BJ (cell line): Measurements from ENCODE around the gene NPR3. TPM values are rescaled to one million over a fixed set of nuclear protein-coding genes. Genes with fewer than 3 reads are reported as not detected.

Experiments used
- CTCF ChIA-PET: fragments of 350-600 bp; formaldehyde crosslinking; extraction: SDS; loops from one replicate; lab custom pipeline; 2021; ENCODE audit warnings: antibody characterized with exemption, inconsistent platforms; lab: Yijun Ruan, JAX
- POLR2A ChIA-PET: fragments of 300-600 bp; sonication (Branson Sonifier 250); formaldehyde crosslinking; extraction: SDS; loops from one replicate; lab custom pipeline; 2021; ENCODE audit warnings: antibody characterized with exemption; lab: Charles Lee
- DNase-seq: peaks from one replicate; pipeline ENCODE4 v3.0.0-alpha.2; 2011; ENCODE audit warnings: low read depth
- H3K27me3 ChIP-seq: 2 replicates; pipeline ENCODE4 v1.6.0; 2011; ENCODE audit warnings: low read length; ENCODE audit not compliant: control insufficient read depth, insufficient read depth
- H3K36me3 ChIP-seq: 2 replicates; pipeline ENCODE4 v1.5.1; 2011; ENCODE audit warnings: low read length; ENCODE audit not compliant: control insufficient read depth, insufficient read depth
- H3K4me3 ChIP-seq: 2 replicates; pipeline ENCODE4 v1.5.1; 2011; ENCODE audit warnings: low read depth, mild to moderate bottlenecking, control low read depth, low read length
- CTCF ChIP-seq: IDR thresholded peaks from 2 replicates; pipeline ENCODE4 v1.5.1; 2011; ENCODE audit warnings: low read depth, mild to moderate bottlenecking, control low read depth, inconsistent platforms, low read length, moderate library complexity; ENCODE audit not compliant: insufficient read depth
- polyA plus RNA-seq: library from polyadenylated mRNA; depleted of rRNA; stranded (reverse); fragments of >200 nt; gene quantifications from 2 replicates; pipeline ENCODE4 v1.2.3, GENCODE V29; 2011; rRNA removed

Gene NPR3
- polyA plus RNA-seq, 1 experiment, result 8.1 TPM

- POLR2A ChIA-PET, result interaction anchor here (0.6 kb wide), 1 partner anchor 13 kb away, joined by 7 read pairs; no protein-coding TSS in a partner anchor
- DNase-seq, result no peak
- no peak for TF ChIP-seq CTCF
- no peaks in the 10 kb centered on the region for H3K36me3 ChIP-seq
- H3K27me3 ChIP-seq, result no peaks in the 10 kb centered on the region
- H3K4me3 ChIP-seq, result no peak overlapping the region
- CTCF ChIA-PET, result interaction anchor here (0.6 to 1.0 kb wide), 2 partner anchors 12 to 23 kb away, joined by 3 read pairs; no protein-coding TSS in a partner anchor
Observed at GRCh38 chr5:32840606-32841005, 129.5 kb downstream of the NPR3 start.

Other genes starting within 250 kb of the NPR3 start
- gene SUB1, start 125.8 kb upstream of the NPR3 start, polyA plus RNA-seq, result 46.8 and 152 TPM in 2 replicates